NCI-H2107 (cell line): ENCODE data around the gene U2SURP.
"Not testable (repeated sequence)": the region's sequence is repeated elsewhere in the genome, so short reads cannot be mapped to it uniquely, and the experiment has no call there.

Source experiments
- DNase-seq: peaks from one replicate; lab custom pipeline; 2025; lab: John Stamatoyannopoulos, UW

Gene U2SURP

GRCh38 chr3:143014921-143015320, 13.6 kb downstream of the U2SURP start:
- DNase-seq: no peak

- DNase-seq: no peak
Measured at GRCh38 chr3:143016321-143016972, 15.1 kb downstream of the U2SURP start.

- no peak for DNase-seq
Measured at GRCh38 chr3:143024351-143024960, 23.1 kb downstream of the U2SURP start.

GRCh38 chr3:143031327-143031726, 30.0 kb downstream of the U2SURP start:
- DNase-seq: no peak

- DNase-seq: not testable (repeated sequence)
Measured at GRCh38 chr3:143031796-143032387, 30.5 kb downstream of the U2SURP start.

GRCh38 chr3:143035466-143036211, 34.3 kb downstream of the U2SURP start:
- DNase-seq: no peak

- no peak for DNase-seq
Measured at GRCh38 chr3:143036557-143036956, 35.2 kb downstream of the U2SURP start.

- no peak for DNase-seq
Measured at GRCh38 chr3:143037867-143038266, 36.5 kb downstream of the U2SURP start.

GRCh38 chr3:143040261-143040879, 39.0 kb downstream of the U2SURP start:
- DNase-seq: no peak

- no peak for DNase-seq
Measured at GRCh38 chr3:143041903-143042302, 40.5 kb downstream of the U2SURP start.

- DNase-seq: no peak
Measured at GRCh38 chr3:143045639-143046038, 44.3 kb downstream of the U2SURP start.

- not testable (repeated sequence) for DNase-seq
Measured at GRCh38 chr3:143046075-143046474, 44.7 kb downstream of the U2SURP start.

GRCh38 chr3:143054011-143054410, 52.6 kb downstream of the U2SURP start:
- no peak for DNase-seq

GRCh38 chr3:143056372-143056771, 55.0 kb downstream of the U2SURP start:
- no peak for DNase-seq

- DNase-seq: no peak
Measured at GRCh38 chr3:143060906-143061305, 59.5 kb downstream of the U2SURP start.

GRCh38 chr3:143063018-143063417, 61.6 kb downstream of the U2SURP start:
- no peak for DNase-seq

- no peak for DNase-seq
Measured at GRCh38 chr3:143064777-143065176, 63.4 kb downstream of the U2SURP start.

GRCh38 chr3:143065364-143065763, 64.0 kb downstream of the U2SURP start:
- DNase-seq: no peak

GRCh38 chr3:143066033-143066432, 64.7 kb downstream of the U2SURP start:
- DNase-seq: no peak

- DNase-seq: no peak
Measured at GRCh38 chr3:143067201-143067600, 65.8 kb downstream of the U2SURP start.

- no peak for DNase-seq
Measured at GRCh38 chr3:143068059-143068458, 66.7 kb downstream of the U2SURP start.

- DNase-seq: no peak
Measured at GRCh38 chr3:143070977-143071551, 69.7 kb downstream of the U2SURP start.
